Fibroblast of mammary gland (primary cell): ENCODE results near the gene GDI2.
"Not testable (repeated sequence)": the region's sequence is repeated elsewhere in the genome, so short reads cannot be mapped to it uniquely, and the experiment has no call there.

Experiments
- DNase-seq: peaks from one replicate; pipeline ENCODE4 v3.0.0-alpha.2; 2010; ENCODE audit warnings: low read depth
- H3K4me3 ChIP-seq: 2 replicates; pipeline ENCODE4 v1.5.1; 2011; ENCODE audit warnings: low read depth, mild to moderate bottlenecking, low read length, moderate library complexity; ENCODE audit not compliant: control insufficient read depth
- TF ChIP-seq, protein P1 (sequence below): conservative IDR thresholded peaks from 2 replicates; pipeline ENCODE4 v1.5.1; 2011; ENCODE audit warnings: low read depth, low read length, inconsistent platforms; ENCODE audit not compliant: control insufficient read depth, insufficient read depth

Gene GDI2

GRCh38 chr10:5854131-5854475 lies 40.9 kb upstream of the GDI2 start:
- DNase-seq: no peak
- H3K4me3 ChIP-seq: no peak overlapping the region
- TF ChIP-seq, protein P1, sequence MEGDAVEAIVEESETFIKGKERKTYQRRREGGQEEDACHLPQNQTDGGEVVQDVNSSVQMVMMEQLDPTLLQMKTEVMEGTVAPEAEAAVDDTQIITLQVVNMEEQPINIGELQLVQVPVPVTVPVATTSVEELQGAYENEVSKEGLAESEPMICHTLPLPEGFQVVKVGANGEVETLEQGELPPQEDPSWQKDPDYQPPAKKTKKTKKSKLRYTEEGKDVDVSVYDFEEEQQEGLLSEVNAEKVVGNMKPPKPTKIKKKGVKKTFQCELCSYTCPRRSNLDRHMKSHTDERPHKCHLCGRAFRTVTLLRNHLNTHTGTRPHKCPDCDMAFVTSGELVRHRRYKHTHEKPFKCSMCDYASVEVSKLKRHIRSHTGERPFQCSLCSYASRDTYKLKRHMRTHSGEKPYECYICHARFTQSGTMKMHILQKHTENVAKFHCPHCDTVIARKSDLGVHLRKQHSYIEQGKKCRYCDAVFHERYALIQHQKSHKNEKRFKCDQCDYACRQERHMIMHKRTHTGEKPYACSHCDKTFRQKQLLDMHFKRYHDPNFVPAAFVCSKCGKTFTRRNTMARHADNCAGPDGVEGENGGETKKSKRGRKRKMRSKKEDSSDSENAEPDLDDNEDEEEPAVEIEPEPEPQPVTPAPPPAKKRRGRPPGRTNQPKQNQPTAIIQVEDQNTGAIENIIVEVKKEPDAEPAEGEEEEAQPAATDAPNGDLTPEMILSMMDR: no peak

- H3K4me3 ChIP-seq, DNase-seq: not testable (repeated sequence)
These were observed 33.4 kb upstream of the GDI2 start for GRCh38 chr10:5846667-5847066.

- DNase-seq: peak; percentile 6
- TF ChIP-seq, protein P1: no peak
These were observed 31.3 kb upstream of the GDI2 start for GRCh38 chr10:5844345-5845055.

GRCh38 chr10:5843686-5844344 lies 30.6 kb upstream of the GDI2 start:
- TF ChIP-seq, protein P1: no peak
- no peak overlapping the region for H3K4me3 ChIP-seq
- no peak for DNase-seq

More at GRCh38 chr10:5844345-5845055, 31.3 kb upstream of the GDI2 start:
- H3K4me3 ChIP-seq: no peak overlapping the region

GRCh38 chr10:5841965-5842364 lies 28.7 kb upstream of the GDI2 start:
- no peak overlapping the region for H3K4me3 ChIP-seq
- TF ChIP-seq, protein P1: no peak
- no peak for DNase-seq

DNA sequence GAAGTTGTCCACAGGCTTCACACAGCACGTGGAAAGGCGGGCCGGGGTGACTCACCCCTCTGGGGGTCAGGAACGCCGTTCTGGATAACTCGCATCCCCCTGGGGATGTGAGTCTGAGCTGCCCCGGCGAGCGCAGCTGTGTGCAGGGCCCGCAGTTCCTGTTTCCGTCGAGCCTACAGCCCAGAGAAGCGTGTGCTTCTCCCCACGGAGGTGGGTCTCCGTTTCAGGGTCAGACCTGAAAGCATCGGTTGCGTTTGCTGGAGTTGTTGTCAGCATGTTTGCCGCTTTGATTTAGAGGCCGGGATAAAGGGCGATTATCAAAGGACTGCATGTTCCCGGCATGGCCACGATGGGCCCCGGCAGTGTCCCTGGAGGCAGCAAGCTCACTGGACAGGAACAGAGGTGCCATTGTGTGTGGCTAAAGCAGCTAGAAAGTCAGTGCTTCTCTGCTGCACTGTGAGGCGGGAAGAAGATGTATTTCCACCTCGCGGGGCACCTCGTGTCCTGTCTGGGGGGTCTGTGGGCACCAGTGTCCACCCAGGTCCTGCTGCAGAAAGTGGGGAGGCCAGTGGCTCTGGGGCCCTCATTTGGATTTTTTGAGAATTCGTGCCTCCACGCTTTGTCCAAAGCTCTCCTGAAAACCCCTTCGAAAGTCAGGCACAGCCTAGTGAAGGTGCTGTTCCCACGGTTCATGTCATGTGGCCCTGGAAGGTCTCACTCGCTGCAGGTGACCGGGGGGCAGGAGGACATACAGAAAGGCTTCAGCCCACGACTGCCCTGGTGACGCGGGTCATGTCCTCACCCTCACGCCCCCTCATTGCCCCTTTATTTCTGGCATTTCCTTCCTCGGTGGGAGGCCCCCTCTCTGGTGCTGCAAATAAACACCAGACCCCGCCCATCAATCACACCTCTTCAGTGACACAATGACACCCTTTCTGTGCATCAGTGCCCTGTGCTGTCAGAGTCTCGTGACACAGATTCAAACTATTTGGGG lies 27.4 kb upstream of the GDI2 start:
- TF ChIP-seq, protein P1: no peak
- H3K4me3 ChIP-seq: no peak overlapping the region
- peak; percentile 71 for DNase-seq

GRCh38 chr10:5836181-5836580 lies 22.9 kb upstream of the GDI2 start:
- DNase-seq, H3K4me3 ChIP-seq: not testable (repeated sequence)
